DOHH2 (cell line): ENCODE measurements around the gene MCF2L2.
"Not testable (repeated sequence)": the region's sequence is repeated elsewhere in the genome, so short reads cannot be mapped to it uniquely, and the experiment has no call there.

ENCODE experiments used
- H3F3A ChIP-seq: fragments of 200-600 bp; sonication (generic), shearing (Covaris generic); 2 replicates; pipeline ENCODE4 v1.6.0; 2016; ENCODE audit warnings: antibody characterized with exemption, mild to moderate bottlenecking; ENCODE audit not compliant: control insufficient read depth, insufficient read depth
- H3K27ac ChIP-seq: fragments of 200-600 bp; sonication (generic); 2 replicates; pipeline ENCODE4 v1.5.1; 2014; ENCODE audit warnings: low read depth, mild to moderate bottlenecking, low read length, moderate library complexity
- H3K27me3 ChIP-seq: fragments of 200-600 bp; sonication (generic); 2 replicates; pipeline ENCODE4 v1.6.1; 2014; ENCODE audit warnings: mild to moderate bottlenecking, low read length, mixed read lengths; ENCODE audit not compliant: control insufficient read depth
- H3K36me3 ChIP-seq: fragments of 200-600 bp; sonication (generic); 2 replicates; pipeline ENCODE4 v1.6.1; 2014; ENCODE audit warnings: mild to moderate bottlenecking, low read length, moderate library complexity, mixed read lengths; ENCODE audit not compliant: control insufficient read depth
- H3K4me1 ChIP-seq: fragments of 200-600 bp; sonication (generic); 2 replicates; pipeline ENCODE4 v1.6.1; 2014; ENCODE audit warnings: mild to moderate bottlenecking, low read length, mixed read lengths; ENCODE audit not compliant: control insufficient read depth
- H3K4me2 ChIP-seq: fragments of 200-600 bp; sonication (generic); 2 replicates; pipeline ENCODE4 v1.6.0; 2014; ENCODE audit warnings: mild to moderate bottlenecking, low read length, moderate library complexity
- H3K4me3 ChIP-seq: fragments of 200-600 bp; sonication (generic); 2 replicates; pipeline ENCODE4 v1.5.1; 2014; ENCODE audit warnings: mild to moderate bottlenecking, low read length, mixed read lengths
- H3K79me2 ChIP-seq: fragments of 200-600 bp; sonication (generic); 2 replicates; pipeline ENCODE4 v1.6.1; 2014; ENCODE audit warnings: mild to moderate bottlenecking, low read length, mixed read lengths; ENCODE audit not compliant: control insufficient read depth
- H3K9me2 ChIP-seq: fragments of 200-600 bp; sonication (generic); replicated peaks from 2 replicates; pipeline ENCODE4 v1.6.1; 2014; ENCODE audit warnings: mild to moderate bottlenecking, low read length, mixed read lengths; ENCODE audit not compliant: control insufficient read depth
- H3K9me3 ChIP-seq: fragments of 200-600 bp; sonication (generic); 2 replicates; pipeline ENCODE4 v1.6.1; 2014; ENCODE audit warnings: antibody characterized with exemption, low read length, mixed read lengths; ENCODE audit not compliant: control insufficient read depth, insufficient read depth
- H4K20me1 ChIP-seq: fragments of 200-600 bp; sonication (generic); 2 replicates; pipeline ENCODE4 v1.6.0; 2014; ENCODE audit warnings: low read depth, mild to moderate bottlenecking, antibody characterized with exemption, low read length, moderate library complexity; ENCODE audit not compliant: control insufficient read depth, insufficient read depth
- CTCF ChIP-seq: fragments of 200-600 bp; sonication (generic); IDR thresholded peaks from one replicate; pipeline ENCODE4 v1.5.1; 2014; ENCODE audit warnings: antibody characterized with exemption, mild to moderate bottlenecking, low read depth, low read length; ENCODE audit not compliant: poor library complexity, severe bottlenecking
- EZH2phosphoT487 ChIP-seq: fragments of 200-600 bp; sonication (generic); IDR thresholded peaks from 2 replicates; pipeline ENCODE4 v1.6.1; 2017; ENCODE audit warnings: borderline replicate concordance, mild to moderate bottlenecking, antibody characterized with exemption, low read length, moderate library complexity, mixed read lengths

Gene MCF2L2

GRCh38 chr3:183443395-183444385 lies 15.3 kb upstream of the MCF2L2 start:
- no peak overlapping the region for H3K4me3 ChIP-seq
- no peak overlapping the region for H3K4me2 ChIP-seq
- H3K9me3 ChIP-seq = peaks cover 18% of the 10 kb centered on the region
- peaks cover 2% of the 10 kb centered on the region; the same call in 1 of the 2 replicates for H3F3A ChIP-seq
- TF ChIP-seq CTCF = no peak
- no peak for TF ChIP-seq EZH2phosphoT487
- no peaks in the 10 kb centered on the region for H3K27me3 ChIP-seq
- peaks cover 6% of the 10 kb centered on the region for H3K79me2 ChIP-seq
- H4K20me1 ChIP-seq = no peaks in the 10 kb centered on the region
- no peak overlapping the region for H3K27ac ChIP-seq
- H3K4me1 ChIP-seq = peaks cover 8% of the 10 kb centered on the region
- H3K9me2 ChIP-seq = no peaks in the 10 kb centered on the region
- no peaks in the 10 kb centered on the region for H3K36me3 ChIP-seq

- Histone ChIP-seq H3K4me1 (peaks cover 1% of the 10 kb centered on the region), H3K9me3 (peaks cover 18% of the 10 kb centered on the region), H3K27me3 (no peaks in the 10 kb centered on the region), H3K36me3 (no peaks in the 10 kb centered on the region), H4K20me1 (no peaks in the 10 kb centered on the region), H3K4me2 (no peak overlapping the region), H3K79me2 (no peaks in the 10 kb centered on the region), H3K4me3 (no peak overlapping the region), H3K9me2 (no peaks in the 10 kb centered on the region), H3K27ac (no peak overlapping the region), H3F3A (peaks cover 2% of the 10 kb centered on the region; the same call in 1 of the 2 replicates)
- no peak for TF ChIP-seq CTCF
- TF ChIP-seq EZH2phosphoT487 = no peak
Measured at GRCh38 chr3:183442994-183443393, 14.6 kb upstream of the MCF2L2 start.

- H4K20me1 ChIP-seq, H3K9me2 ChIP-seq, H3K79me2 ChIP-seq, H3F3A ChIP-seq, H3K4me3 ChIP-seq, H3K4me2 ChIP-seq, H3K27ac ChIP-seq, H3K36me3 ChIP-seq, H3K27me3 ChIP-seq, H3K4me1 ChIP-seq: not testable (repeated sequence)
- H3K9me3 ChIP-seq = peaks cover 18% of the 10 kb centered on the region
Measured at GRCh38 chr3:183440521-183440920, 12.1 kb upstream of the MCF2L2 start.

DNA sequence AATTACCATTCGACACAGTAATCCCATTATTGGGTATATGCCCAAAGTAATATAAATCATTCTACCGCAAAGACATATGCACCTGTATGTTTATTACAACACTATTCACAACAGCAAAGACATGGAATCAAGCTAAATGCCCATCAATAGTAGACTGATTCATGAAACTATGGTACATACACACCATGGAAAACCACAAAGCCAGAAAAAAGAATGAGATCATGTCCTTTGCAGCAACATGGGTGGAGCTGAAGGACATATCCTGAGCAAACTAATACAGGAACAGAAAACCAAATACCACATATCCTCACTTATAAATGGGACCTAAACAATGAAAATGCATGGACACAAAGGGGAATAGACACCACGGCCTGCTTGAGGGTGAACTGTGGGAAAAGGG lies 11.1 kb upstream of the MCF2L2 start:
- no peak overlapping the region for H3K27ac ChIP-seq
- no peaks in the 10 kb centered on the region for H3K9me2 ChIP-seq
- H3K4me2 ChIP-seq = no peak overlapping the region
- no peak for TF ChIP-seq CTCF
- TF ChIP-seq EZH2phosphoT487 = no peak
- H3K4me3 ChIP-seq = no peak overlapping the region
- no peaks in the 10 kb centered on the region for H3K36me3 ChIP-seq
- H3K27me3 ChIP-seq = no peaks in the 10 kb centered on the region
- H3F3A ChIP-seq = no peaks in the 10 kb centered on the region
- H4K20me1 ChIP-seq = no peaks in the 10 kb centered on the region
- H3K79me2 ChIP-seq = no peaks in the 10 kb centered on the region
- H3K9me3 ChIP-seq = peaks cover 18% of the 10 kb centered on the region
- H3K4me1 ChIP-seq = peaks cover 11% of the 10 kb centered on the region
